Measurements from ENCODE around the gene C11orf58. TPM values are rescaled to one million over a fixed set of nuclear protein-coding genes. Genes with fewer than 3 reads are reported as not detected.

The C11orf58 gene
- total and polyA plus RNA-seq, 2 experiments from 2014 or later: 164 to 280 TPM

DNA sequence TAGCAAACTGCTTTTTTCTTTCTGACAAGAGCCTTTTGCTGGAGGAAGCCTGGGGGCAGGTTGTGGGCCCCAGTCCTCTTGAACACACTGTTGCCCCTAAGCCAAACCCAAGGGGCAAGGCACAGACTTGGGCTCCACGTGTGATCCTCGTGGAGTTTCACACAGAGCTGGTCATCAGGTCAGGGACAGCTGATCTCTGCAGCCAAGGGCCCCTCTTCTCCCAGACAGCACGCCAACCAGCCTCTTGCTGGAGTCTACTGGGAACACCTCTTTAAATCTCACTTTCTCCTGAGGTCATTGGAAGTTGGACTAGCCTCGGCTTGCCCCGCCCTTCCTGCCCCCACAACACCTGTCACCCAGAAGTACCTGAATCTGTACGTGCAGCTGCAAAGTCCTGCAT is 39.8 kb downstream of the C11orf58 start (continued):
- TF ChIP-seq, protein P1, sequence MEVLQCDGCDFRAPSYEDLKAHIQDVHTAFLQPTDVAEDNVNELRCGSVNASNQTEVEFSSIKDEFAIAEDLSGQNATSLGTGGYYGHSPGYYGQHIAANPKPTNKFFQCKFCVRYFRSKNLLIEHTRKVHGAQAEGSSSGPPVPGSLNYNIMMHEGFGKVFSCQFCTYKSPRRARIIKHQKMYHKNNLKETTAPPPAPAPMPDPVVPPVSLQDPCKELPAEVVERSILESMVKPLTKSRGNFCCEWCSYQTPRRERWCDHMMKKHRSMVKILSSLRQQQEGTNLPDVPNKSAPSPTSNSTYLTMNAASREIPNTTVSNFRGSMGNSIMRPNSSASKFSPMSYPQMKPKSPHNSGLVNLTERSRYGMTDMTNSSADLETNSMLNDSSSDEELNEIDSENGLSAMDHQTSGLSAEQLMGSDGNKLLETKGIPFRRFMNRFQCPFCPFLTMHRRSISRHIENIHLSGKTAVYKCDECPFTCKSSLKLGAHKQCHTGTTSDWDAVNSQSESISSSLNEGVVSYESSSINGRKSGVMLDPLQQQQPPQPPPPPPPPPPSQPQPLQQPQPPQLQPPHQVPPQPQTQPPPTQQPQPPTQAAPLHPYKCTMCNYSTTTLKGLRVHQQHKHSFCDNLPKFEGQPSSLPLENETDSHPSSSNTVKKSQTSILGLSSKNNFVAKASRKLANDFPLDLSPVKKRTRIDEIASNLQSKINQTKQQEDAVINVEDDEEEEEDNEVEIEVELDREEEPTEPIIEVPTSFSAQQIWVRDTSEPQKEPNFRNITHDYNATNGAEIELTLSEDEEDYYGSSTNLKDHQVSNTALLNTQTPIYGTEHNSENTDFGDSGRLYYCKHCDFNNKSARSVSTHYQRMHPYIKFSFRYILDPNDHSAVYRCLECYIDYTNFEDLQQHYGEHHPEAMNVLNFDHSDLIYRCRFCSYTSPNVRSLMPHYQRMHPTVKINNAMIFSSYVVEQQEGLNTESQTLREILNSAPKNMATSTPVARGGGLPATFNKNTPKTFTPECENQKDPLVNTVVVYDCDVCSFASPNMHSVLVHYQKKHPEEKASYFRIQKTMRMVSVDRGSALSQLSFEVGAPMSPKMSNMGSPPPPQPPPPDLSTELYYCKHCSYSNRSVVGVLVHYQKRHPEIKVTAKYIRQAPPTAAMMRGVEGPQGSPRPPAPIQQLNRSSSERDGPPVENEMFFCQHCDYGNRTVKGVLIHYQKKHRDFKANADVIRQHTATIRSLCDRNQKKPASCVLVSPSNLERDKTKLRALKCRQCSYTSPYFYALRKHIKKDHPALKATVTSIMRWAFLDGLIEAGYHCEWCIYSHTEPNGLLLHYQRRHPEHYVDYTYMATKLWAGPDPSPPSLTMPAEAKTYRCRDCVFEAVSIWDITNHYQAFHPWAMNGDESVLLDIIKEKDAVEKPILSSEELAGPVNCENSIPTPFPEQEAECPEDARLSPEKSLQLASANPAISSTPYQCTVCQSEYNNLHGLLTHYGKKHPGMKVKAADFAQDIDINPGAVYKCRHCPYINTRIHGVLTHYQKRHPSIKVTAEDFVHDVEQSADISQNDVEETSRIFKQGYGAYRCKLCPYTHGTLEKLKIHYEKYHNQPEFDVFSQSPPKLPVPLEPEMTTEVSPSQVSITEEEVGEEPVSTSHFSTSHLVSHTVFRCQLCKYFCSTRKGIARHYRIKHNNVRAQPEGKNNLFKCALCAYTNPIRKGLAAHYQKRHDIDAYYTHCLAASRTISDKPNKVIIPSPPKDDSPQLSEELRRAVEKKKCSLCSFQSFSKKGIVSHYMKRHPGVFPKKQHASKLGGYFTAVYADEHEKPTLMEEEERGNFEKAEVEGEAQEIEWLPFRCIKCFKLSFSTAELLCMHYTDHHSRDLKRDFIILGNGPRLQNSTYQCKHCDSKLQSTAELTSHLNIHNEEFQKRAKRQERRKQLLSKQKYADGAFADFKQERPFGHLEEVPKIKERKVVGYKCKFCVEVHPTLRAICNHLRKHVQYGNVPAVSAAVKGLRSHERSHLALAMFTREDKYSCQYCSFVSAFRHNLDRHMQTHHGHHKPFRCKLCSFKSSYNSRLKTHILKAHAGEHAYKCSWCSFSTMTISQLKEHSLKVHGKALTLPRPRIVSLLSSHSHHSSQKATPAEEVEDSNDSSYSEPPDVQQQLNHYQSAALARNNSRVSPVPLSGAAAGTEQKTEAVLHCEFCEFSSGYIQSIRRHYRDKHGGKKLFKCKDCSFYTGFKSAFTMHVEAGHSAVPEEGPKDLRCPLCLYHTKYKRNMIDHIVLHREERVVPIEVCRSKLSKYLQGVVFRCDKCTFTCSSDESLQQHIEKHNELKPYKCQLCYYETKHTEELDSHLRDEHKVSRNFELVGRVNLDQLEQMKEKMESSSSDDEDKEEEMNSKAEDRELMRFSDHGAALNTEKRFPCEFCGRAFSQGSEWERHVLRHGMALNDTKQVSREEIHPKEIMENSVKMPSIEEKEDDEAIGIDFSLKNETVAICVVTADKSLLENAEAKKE (CRISPR knock-in tag; IDR thresholded peaks at IDR 0.05): no peak
- TF ChIP-seq EZH2phosphoT487 (IDR thresholded peaks at IDR 0.05; ENCODE audit: unreplicated experiment): no peak
- no peak for TF ChIP-seq NANOG (IDR thresholded peaks at IDR 0.05; ENCODE audit: borderline replicate concordance)

DNA sequence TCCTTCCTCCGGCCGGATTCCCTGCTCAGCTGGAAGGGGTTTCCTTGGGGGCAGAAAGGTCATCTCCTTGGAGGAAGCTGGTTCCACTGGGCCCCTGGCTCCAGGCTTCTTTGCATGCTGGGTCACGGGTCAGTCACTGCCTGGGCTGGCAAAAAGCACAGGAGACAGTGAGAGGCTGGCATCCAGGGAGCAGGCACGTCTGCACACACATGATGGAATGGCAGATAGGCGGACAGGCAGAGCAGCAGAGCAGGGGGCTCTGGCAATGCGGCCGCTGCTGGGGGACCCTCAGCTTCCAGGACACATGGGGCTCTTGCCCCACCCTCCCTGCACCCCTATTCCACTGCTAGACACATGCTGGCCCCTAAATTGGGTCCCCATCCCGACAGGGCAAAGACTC is 40.4 kb downstream of the C11orf58 start:
- no peaks in the 10 kb centered on the region for H3K9me3 Mint-ChIP-seq
- H3K4me2 ChIP-seq: no peak overlapping the region
- H3K27me3 Mint-ChIP-seq (ENCODE audit: insufficient read depth, low read depth, poor library complexity): peaks cover 9% of the 10 kb centered on the region
- no peak overlapping the region for H3K27ac Mint-ChIP-seq
- H3K4me1 ChIP-seq (ENCODE audit: insufficient read depth): peaks cover 4% of the 10 kb centered on the region; the same call in 1 of the 2 replicates
- H3K4me3 Mint-ChIP-seq: no peak overlapping the region
- H3K4me1 Mint-ChIP-seq: peaks cover 32% of the 10 kb centered on the region
- H3F3A ChIP-seq (replicated peaks; ENCODE audit: low read depth): no peaks in the 10 kb centered on the region
- no peaks in the 10 kb centered on the region for H3K36me3 ChIP-seq (ENCODE audit: insufficient read depth)
- no peaks in the 10 kb centered on the region for H3K9me2 ChIP-seq (ENCODE audit: insufficient read depth)
- H3K79me2 ChIP-seq (replicated peaks; ENCODE audit: insufficient read depth): no peaks in the 10 kb centered on the region
- H3K36me3 Mint-ChIP-seq (ENCODE audit: low read depth): peaks cover 3% of the 10 kb centered on the region; the same call in 2 of the 3 replicates
- ATAC-seq (no peak), DNase-seq (ENCODE audit: low spot score) (no peak)
- no peak overlapping the region for H3K4me3 ChIP-seq
- H2AFZ ChIP-seq: no peak overlapping the region
- no peak overlapping the region for H3K27ac ChIP-seq (ENCODE audit: low read depth)
- H4K20me1 ChIP-seq (replicated peaks; ENCODE audit: insufficient read depth): no peaks in the 10 kb centered on the region
- no peaks in the 10 kb centered on the region for H3K27me3 ChIP-seq (ENCODE audit: insufficient read depth)
- no peak for TF ChIP-seq POLR2AphosphoS5 (IDR thresholded peaks at IDR 0.05; ENCODE audit: low read depth)
- TF ChIP-seq STAT1 (IDR thresholded peaks at IDR 0.05; ENCODE audit: unreplicated experiment): no peak
- TF ChIP-seq NANOG (IDR thresholded peaks at IDR 0.05; ENCODE audit: borderline replicate concordance): no peak
- TF ChIP-seq, protein P2, sequence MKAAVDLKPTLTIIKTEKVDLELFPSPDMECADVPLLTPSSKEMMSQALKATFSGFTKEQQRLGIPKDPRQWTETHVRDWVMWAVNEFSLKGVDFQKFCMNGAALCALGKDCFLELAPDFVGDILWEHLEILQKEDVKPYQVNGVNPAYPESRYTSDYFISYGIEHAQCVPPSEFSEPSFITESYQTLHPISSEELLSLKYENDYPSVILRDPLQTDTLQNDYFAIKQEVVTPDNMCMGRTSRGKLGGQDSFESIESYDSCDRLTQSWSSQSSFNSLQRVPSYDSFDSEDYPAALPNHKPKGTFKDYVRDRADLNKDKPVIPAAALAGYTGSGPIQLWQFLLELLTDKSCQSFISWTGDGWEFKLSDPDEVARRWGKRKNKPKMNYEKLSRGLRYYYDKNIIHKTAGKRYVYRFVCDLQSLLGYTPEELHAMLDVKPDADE (IDR thresholded peaks at IDR 0.05): no peak
- TF ChIP-seq, protein P3, sequence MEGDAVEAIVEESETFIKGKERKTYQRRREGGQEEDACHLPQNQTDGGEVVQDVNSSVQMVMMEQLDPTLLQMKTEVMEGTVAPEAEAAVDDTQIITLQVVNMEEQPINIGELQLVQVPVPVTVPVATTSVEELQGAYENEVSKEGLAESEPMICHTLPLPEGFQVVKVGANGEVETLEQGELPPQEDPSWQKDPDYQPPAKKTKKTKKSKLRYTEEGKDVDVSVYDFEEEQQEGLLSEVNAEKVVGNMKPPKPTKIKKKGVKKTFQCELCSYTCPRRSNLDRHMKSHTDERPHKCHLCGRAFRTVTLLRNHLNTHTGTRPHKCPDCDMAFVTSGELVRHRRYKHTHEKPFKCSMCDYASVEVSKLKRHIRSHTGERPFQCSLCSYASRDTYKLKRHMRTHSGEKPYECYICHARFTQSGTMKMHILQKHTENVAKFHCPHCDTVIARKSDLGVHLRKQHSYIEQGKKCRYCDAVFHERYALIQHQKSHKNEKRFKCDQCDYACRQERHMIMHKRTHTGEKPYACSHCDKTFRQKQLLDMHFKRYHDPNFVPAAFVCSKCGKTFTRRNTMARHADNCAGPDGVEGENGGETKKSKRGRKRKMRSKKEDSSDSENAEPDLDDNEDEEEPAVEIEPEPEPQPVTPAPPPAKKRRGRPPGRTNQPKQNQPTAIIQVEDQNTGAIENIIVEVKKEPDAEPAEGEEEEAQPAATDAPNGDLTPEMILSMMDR (conservative IDR thresholded peaks at IDR 0.05; ENCODE audit: low read depth in 2 of 2): no peak
- TF ChIP-seq, protein P4, sequence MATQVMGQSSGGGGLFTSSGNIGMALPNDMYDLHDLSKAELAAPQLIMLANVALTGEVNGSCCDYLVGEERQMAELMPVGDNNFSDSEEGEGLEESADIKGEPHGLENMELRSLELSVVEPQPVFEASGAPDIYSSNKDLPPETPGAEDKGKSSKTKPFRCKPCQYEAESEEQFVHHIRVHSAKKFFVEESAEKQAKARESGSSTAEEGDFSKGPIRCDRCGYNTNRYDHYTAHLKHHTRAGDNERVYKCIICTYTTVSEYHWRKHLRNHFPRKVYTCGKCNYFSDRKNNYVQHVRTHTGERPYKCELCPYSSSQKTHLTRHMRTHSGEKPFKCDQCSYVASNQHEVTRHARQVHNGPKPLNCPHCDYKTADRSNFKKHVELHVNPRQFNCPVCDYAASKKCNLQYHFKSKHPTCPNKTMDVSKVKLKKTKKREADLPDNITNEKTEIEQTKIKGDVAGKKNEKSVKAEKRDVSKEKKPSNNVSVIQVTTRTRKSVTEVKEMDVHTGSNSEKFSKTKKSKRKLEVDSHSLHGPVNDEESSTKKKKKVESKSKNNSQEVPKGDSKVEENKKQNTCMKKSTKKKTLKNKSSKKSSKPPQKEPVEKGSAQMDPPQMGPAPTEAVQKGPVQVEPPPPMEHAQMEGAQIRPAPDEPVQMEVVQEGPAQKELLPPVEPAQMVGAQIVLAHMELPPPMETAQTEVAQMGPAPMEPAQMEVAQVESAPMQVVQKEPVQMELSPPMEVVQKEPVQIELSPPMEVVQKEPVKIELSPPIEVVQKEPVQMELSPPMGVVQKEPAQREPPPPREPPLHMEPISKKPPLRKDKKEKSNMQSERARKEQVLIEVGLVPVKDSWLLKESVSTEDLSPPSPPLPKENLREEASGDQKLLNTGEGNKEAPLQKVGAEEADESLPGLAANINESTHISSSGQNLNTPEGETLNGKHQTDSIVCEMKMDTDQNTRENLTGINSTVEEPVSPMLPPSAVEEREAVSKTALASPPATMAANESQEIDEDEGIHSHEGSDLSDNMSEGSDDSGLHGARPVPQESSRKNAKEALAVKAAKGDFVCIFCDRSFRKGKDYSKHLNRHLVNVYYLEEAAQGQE (IDR thresholded peaks at IDR 0.05; ENCODE audit: unreplicated experiment): no peak
- no peak for TF ChIP-seq EZH2 (IDR thresholded peaks at IDR 0.05; ENCODE audit: low read depth, unreplicated experiment)

Measured in GM23338 (cell line).